ENCODE results near the gene ADORA1.
A peak's percentile ranks its signal among the peaks of the same experiment; 100 is the strongest.

ADORA1 gene

DNA sequence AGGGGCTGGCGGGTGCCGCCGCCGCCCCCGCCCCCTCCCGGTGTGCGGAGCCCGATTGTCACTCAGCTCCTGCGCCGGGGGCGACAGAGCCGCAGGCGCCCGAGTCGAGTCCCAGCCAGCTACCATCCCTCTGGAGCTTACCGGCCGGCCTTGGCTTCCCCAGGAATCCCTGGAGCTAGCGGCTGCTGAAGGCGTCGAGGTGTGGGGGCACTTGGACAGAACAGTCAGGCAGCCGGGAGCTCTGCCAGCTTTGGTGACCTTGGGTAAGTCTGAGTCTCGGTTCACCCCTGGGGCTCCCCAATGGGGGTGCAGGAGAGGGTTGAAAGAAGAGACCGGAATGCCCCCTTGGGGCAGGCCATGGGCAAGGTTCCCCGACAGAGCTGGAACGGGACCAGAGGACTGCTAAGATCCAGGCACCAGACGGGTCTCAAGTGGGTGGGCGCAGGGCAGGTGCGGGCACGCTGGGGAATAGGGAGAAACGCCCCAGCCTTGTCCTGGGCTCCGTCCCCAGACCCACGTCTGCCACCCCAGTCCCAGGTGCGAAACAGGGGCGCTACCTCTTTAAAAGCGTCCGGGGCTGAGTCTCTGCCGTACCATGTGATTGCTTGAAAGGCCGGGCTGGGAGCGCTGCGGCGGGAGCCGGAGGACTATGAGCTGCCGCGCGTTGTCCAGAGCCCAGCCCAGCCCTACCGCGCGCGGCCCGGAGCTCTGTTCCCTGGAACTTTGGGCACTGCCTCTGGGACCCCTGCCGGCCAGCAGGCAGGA, at the start of gene ADORA1:
ADORA1 (plus strand) TSS at position 61 of the 765 bp plus-strand sequence. CDS start 1,116 bp downstream, outside the sequence.
- DNase-seq, result peak; percentile 70

DNA sequence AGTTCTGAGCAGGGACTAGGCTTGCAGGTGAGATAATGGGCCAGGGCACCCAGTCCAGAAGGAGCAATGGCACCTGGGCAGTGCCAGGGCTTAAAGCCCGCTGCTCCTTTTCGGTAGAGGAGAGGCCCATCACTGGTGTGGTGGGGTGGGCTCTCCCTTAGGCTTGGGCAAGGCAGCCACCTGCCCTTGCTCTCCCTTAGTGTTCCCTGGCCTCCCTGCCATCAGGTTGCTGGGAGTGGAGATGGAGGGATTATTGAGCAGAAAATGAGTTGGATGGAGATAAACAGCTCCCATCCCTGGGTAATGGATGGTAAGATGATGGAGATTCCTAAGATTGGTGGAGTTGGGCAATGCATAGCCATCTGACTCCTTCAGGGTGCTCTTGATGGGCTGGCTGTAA, 49.6 kb upstream of the ADORA1 start:
- DNase-seq, result no peak

DNA sequence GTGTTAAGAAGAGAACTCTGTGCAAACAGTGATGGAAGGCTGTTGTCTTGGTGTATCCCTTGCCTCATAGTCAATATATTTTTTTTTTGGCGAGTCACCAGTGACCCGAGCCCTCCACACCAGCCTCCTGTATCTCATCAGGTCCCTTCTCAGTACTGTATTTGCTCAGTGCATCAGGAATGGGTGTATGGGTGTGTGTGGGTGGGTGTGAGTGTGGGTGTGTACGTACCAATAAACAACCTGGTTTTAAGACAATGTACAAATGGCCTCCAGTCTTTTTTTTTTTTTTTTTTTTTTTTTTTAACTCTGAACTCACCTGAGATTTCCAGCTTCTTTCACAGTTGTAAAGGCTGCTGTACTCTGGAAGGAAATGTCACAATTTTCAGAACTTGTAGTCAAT, 49.0 kb upstream of the ADORA1 start:
- no peak for DNase-seq

DNA sequence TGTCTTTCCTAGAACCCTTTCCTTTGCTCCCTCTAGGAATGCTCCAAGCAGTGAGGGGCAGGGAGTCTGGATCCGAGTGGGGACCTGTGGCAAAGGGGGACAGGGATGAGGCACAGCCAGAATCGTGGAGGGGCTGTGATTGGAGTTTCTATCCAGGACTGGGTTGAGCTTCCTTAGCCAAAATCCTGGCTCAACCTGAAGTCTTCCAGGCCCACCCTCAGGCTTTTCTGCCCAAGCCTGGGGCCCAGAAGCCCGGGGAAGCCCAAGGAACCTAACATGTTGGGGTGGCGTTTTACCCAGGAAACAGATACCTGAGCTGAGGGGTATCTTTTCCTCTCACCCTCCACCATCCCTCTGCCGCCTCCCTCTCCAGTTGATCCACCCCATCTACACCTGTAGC, 47.1 kb upstream of the ADORA1 start:
- no peak for DNase-seq

DNA sequence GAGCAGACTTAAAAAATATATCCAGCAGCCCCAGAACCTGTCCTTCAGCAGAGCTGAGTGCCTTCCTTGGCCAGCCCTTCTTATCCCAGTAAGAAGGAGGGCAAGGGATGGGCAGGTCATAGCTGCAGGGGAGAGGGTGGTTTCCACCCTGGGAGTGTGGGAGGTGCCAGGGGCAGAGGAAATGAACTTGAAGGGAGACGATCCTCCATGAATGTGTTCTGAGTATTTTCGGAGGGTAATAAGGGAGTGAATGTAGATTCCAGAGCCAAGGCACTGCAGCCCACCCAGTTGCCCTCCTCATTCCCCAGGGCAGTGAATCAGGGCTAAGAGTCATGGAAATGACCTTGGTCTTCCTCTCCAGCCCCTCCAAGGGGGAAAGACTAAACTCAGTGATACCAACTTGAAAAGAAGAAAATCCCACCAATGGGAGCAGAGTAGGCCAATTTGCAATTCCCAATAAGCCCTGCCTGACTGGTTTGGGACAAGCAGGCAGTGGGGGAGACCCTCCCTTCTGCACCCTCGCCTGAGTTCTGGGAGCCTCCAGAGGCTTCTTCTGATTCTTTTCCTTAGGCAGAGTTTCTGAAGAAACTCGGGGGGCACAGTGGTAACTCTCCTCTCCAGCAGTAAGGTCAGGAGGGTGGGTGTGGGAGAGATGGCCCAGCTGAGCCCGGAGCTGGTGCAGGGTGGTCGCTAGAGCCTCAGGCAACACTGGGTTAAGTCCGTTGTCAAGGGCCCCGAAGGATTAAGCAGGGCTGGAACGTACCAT, 45.9 kb upstream of the ADORA1 start:
- no peak for DNase-seq

DNA sequence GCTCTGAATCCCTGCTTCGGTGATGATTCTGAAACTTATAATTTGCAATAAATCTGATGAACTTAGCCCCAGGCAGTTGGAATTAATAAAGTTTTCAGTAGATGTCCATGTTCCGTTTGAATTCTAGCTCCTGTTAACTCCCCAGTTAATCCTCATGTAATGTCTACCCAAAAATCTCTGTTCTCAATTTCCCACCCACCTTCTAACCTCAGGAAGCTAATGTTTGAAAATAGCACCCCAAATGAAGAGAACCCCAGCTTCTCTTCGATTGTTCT, 45.4 kb upstream of the ADORA1 start:
- no peak for DNase-seq

DNA sequence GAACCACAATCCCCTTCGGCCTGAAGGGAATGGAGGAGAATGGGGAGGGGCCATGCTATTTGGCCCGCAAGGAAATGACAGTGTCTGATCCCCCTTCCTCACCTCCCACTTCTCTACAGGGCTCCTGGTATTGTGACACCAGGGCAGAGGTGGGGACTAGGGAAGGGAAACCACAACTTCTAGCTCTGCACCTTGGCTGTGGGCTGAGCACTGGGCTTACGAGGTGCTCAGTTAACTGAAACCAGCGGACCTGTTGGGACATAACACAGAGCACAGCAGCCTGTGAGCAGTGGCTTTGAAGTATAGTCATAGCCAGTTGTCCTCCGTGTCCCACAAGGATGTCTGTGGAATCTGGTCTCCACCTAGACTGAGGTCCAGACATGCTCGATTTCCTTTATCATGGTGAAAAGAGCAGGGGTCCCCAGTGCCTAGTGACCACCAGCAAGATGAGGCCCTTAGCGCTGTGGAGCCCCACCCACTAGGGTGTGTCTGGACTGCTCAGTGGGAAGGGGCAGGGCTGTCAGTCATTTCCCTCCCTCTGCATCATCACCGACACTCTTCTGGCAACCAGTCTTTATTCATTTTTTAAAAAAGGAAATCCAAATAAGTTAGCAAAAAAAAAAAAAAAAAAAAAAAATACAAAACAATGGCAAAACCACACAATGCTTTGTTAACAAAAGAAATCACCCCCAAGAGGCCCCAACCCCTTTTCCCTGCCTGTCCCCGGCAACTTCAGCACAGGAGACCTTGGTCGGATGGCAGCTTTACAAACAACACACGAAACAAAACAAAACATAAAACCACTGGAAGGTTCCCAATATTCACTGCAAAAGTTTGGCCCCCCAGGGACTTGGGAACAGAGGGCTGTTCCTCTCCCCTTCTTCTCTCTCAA, 44.7 kb upstream of the ADORA1 start:
- no peak for DNase-seq

DNA sequence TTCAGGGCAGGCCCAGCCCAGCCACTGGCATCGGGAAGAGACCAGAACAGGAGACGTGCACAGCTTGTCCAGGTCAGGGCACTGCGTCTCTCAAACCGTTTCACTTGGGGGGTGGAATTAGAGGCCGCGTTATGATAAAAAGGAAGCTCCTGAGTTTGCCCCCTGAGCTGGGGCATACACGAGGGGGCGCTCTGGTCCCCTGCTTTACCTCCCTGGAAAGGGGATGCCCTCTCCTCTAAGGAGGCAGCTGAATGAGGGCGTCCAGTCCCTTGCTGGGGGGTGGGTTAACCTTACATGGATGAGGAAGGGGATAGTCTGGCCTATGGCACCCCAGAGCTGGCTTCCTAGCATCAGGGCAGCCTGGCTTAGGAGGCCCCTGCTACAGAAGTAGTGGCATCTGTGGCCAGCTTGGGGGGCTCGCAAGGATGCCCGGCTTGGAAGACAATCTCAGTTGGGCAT, 44.0 kb upstream of the ADORA1 start:
- no peak for DNase-seq

DNA sequence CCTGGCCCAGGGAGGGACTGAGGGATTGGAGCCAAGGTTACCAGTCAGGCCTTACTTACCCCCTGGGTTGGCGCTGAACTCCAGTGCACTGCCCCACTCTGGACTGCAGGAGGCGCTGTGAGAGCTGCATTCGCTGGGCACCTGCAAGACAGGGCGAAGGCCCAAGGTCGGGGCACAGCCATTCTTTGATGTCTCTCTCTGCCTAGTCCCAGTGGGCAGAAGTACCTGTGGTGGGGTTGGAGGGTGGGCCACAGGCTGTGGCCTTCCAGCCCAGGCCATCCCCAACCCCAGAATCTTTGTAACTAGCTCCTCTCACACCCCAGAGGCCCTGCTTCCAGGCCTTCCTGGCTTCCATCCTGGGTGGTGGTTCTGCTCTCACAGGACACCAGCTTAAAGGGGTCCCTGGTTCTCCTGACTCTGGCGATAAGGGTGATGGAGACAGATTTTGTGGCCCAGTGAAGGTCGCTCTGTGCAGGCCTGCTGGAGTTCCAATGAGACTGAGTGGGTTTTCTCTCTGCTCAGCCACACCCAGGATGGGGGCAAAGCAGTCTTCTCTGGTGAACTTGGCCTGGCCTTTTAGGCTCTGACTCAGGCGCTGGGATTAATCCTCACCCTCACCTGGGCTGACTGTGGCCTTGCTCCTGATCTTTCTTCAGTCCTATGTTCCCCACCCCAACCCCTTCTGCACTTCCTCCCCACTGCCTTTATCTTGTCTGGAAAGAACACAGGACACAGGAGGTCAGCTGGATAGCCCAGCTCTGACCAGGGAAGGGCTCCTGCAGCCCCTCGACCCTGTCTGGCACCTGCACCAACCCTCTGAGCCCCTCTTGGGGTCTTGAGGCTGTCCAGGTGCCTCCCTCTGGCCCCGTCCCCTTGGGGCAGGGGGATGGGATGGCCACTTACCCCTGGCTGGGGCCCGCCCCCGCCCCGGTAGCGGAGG, 42.7 kb upstream of the ADORA1 start:
- no peak for DNase-seq

DNA sequence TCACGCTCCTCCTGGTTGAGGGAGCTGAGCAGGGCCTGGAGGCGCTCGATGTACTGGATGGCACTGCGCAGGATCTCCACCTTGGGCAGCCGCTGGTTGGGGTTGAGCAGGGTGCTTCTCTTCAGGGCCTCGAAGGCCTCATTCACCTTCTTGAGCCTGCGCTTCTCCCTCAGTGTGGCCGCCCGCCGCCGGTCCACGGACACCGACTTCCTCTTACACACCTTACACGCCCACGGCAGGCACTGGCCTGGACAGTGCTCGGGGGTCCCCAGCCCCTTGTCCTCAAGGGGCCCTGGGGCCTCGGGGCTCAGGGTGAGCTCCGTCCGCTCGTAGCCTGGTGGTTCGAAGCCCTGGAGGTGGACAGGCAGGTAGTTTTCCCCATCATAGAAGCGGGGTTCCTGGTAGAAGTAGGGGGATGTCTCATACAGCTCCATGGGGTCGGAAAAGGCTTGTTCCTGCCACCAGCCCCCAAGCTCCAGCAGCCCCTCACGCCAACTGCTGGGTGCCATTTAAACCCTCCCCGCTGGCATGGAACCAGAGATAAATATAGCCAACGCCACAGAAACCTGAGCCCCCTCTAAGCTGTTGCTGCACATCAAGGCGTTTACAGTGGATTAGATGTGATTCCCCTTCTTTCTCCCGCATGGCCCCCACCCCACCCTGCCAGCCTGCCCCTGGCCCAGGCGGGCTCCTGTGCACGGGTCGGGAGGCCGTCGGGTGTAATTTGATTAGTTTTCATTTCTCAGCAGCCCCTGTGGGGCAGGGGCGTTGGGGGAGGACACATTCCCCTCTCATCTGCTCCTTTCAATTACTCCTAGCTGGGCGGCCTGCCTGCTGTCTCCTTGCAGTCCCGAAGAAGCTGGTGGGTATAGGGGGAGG, 41.8 kb upstream of the ADORA1 start, which contains the start of gene MYOG:
MYOG (minus strand) TSS at position 485 of the 879 bp plus-strand sequence; CDS start at position 434, 51 bp downstream.
- no peak for DNase-seq

DNA sequence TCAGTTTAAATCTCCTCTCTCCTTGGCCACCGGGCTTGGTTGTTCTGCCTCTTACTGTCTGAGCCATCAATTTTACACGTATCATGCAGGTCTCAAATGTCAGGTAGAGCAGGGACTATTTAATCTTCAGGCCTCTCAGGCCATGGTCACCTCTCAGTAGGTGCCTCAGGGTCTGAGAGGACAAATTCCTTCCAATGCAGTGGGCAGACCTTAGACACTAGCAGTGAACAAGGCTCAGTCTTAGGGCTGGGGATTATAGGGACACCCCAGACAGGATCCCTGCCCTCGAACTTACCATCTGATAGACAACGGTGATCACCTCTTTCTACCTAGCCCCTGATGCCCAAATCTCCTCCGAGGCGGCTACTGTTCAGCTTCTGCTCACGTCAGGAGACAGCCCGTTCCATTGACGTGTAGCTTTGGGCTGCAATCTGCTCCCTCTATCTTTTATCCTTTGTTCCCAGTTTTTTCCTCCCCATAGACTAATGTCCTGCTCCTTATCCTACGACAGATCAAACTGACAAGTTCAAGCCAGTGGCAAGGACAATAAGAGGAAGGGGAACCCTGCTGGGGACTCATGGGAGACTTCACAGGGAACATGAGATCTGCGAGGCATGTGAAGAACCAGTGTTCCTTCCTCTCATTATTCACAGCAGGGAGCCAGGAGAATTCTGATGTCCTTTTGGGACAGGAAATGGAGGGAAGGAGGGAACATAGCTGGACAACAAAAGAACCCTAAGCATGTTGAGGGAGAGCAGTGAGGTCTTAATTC, 40.3 kb upstream of the ADORA1 start:
- DNase-seq, result no peak

DNA sequence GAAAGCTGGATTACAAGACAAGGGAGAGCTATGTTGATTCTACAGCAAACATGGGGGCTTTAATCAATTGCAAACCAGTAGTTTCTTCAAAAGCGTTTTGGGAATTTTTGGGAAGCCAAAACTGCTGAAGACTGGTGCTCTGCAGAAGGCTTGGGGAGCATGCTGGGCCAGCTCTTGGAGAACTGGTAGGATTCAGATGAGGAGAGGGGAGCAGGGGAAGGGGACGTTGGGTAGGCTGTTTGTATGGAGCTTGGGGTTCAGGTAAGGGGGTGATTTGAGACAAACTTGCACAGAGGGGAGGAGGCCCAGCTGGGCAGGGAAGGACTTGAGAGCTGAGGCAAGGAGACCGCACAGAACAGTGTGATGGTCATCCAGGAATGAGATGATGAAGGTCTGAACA, 39.1 kb upstream of the ADORA1 start:
- no peak for DNase-seq

DNA sequence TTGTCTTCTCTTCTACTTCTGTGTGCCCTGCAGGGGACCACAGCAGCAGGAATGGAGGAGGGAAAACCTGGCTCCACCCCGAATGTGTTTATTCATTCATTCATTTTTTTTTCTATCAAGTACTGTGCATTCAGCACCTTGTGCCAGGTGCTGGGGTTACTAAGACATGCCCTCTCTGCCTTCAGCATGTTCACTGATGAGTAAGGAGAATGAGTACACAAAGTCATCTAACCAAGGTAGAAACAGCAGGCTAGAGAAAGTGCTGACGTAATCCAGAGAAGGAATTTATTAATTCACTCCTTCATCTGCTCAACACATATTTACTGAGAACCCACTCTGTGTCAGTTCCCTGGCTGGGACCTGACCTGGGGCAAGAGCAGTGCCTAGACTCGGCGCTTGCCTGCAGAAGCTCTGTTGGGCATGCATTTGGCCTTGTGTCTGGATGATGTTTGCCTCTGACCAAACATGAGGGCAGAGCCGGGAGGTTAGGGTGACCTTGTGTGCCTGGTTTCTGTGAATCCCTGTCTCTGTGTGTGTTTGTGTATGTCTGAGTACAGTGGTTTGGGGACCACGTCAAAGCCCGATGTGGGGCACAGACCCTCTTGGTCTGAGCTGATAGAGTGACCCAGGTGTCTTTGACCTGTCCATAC, 38.4 kb upstream of the ADORA1 start:
- no peak for DNase-seq

DNA sequence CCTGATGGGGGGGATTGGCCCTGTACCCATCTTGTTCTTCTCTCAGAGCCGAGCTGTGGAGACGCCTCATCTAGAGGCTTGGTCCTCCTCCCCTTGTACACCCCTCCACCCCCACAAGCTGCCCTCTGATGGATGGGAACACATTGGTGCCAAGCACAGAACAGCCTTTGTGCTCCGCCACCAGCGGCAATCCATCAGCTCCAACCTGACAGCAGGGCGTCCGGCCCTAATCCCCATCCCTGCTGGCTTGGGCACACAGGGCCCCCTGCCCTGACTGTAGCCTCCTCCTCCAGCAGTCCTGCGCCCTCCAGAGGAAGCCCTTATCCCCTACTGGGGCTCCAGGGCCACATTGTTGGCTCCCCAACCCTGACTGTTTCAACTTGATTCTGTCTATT, 37.9 kb upstream of the ADORA1 start:
- no peak for DNase-seq

DNA sequence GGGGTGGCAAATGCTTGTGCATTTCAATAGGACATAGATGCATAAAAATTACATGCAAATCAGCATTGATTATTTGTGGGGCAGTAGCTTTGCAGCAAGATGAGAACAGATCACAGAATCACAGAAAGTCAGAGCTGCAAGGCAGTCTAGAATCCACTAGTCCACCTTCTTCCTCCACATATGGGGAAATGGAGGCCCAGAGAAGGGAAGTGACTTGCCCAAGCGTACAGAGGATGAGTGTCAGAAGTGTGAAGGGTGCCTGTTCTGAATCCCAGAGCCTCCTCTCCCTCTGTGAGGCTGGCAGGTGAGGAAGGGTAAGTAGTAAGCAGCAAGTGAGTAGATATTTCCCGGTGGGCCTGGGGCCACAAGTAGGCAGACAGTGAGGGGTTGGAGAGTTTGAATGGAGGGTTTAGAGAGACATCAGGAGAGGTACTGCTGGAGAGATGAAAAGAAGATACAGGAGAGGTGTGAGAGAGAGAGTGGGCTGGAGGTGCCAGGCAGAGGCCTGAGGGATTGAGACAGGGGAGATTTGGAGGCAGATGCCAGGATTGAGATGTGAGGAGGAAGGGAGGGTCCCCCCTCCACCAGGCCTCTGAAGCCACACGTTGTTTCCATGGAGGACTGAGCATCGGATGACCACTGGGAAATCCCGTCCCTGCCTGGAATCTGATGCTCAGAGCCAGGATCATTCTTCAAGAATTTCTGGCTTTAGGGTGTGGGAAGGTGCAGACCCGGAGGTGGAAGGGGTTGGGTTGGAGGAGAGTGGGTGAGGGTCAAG, 36.9 kb upstream of the ADORA1 start:
- no peak for DNase-seq

DNA sequence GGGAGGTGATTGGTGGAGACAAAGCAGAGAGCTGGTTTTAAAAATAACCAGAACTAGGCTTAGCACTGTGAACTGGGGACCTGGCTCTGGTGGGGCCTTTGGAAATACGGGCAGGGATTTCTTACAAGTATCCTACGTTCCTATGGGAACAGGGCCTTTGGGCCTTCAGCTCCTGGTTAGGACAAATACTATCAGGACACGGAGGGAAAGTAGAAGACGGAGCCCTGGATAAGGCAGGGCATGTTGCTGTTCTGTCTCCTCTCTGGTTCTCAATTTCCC, 36.4 kb upstream of the ADORA1 start:
- DNase-seq, result no peak

DNA sequence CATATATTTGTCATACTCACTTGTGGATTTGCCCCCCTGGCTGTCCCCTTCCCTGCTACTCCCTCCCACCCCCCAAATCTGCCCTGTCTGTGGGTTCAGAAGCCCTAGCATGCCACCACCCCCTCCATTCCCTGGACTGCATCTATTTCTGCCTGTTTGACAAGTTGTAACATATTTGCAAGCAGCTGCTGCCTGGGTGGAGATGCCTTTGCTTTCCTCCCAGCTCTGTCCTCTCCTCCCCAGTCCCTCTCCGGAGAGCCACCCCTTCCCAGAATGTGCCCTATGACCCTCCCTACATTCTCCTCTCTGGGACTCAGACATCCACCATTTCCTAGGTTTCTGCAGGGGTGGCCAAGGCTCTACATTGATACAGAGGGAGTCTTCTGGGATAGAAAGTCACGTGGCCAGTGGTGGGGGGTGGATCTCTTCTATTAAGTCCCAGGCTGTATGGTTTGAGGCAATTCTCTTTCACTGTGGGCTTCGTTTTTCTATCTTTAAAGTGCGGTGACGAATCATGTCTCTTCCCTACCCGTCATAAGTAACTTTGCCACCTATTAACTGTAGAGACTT, 35.7 kb upstream of the ADORA1 start:
- DNase-seq, result no peak

DNA sequence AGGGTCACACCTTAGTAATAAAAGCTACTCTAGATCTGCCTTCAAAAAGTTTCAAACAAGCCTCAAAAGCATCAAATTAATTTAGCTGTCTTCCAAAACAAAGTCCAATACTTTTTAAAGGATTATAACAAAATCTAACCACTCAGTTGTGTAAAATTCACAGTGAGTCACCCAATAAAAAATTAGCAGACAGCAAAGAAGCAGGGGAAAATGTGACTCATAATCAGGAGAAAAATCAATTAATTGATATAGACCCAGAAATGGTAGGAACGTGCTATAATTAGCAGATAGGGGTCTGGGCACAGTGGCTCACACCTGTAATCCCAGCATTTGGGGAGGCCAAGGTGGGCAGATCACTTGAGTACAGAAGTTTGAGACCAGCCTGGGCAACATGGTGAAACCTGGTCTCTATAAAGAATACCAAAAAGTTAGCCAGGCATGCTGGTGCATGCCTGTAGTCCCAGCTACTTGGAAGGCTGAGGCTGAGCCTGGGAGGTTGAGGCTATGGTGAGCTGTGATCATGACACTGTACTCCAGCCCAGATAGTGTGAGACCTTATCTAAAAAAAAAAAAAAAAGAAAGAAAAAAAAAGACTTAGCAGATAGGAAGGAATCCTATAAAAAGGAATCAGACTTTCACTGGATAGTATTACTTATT, 33.6 kb upstream of the ADORA1 start:
- no peak for DNase-seq

Data from EL (cell line).